ENCODE data around the gene MSANTD7.

MSANTD7 gene

GRCh38 chr10:14876764-14877163 lies 38.7 kb downstream of the MSANTD7 start:
- no peak overlapping the region for H3K27ac ChIP-seq
- no peak for TF ChIP-seq CTCF (conservative IDR thresholded peaks at IDR 0.05)
- TF ChIP-seq ZFX (IDR thresholded peaks at IDR 0.05): no peak

- TF ChIP-seq ZFX (IDR thresholded peaks at IDR 0.05) (no peak), CTCF (conservative IDR thresholded peaks at IDR 0.05) (no peak)
- peak within 1 kb of the TSS; percentile 97 for H3K27ac ChIP-seq
Measured at GRCh38 chr10:14878266-14879123, 40.4 kb downstream of the MSANTD7 start, which contains the start of gene SUV39H2. Gene SUV39H2 (plus strand): TSS chr10:14878866. CDS start chr10:14878889, 23 bp downstream.

GRCh38 chr10:14879124-14879927 lies 41.2 kb downstream of the MSANTD7 start:
- H3K27ac ChIP-seq: peak overlapping the region; percentile 97
- TF ChIP-seq CTCF (conservative IDR thresholded peaks at IDR 0.05) (no peak), ZFX (IDR thresholded peaks at IDR 0.05) (peak; percentile 86)

GRCh38 chr10:14879928-14880193 lies 41.8 kb downstream of the MSANTD7 start:
- TF ChIP-seq CTCF (conservative IDR thresholded peaks at IDR 0.05) (no peak), ZFX (IDR thresholded peaks at IDR 0.05) (no peak)
- H3K27ac ChIP-seq: peak overlapping the region; percentile 97

- peak overlapping the region; percentile 97; the same call in 1 of the 2 replicates for H3K27ac ChIP-seq
- TF ChIP-seq CTCF (conservative IDR thresholded peaks at IDR 0.05): no peak
Measured at GRCh38 chr10:14880229-14880628, 42.1 kb downstream of the MSANTD7 start.

GRCh38 chr10:14884082-14884481 lies 46.0 kb downstream of the MSANTD7 start:
- H3K27ac ChIP-seq: no peak overlapping the region
- no peak for TF ChIP-seq ZFX (IDR thresholded peaks at IDR 0.05)
- no peak for TF ChIP-seq CTCF (conservative IDR thresholded peaks at IDR 0.05)
